ENCODE results near the gene CCL25.

DNA sequence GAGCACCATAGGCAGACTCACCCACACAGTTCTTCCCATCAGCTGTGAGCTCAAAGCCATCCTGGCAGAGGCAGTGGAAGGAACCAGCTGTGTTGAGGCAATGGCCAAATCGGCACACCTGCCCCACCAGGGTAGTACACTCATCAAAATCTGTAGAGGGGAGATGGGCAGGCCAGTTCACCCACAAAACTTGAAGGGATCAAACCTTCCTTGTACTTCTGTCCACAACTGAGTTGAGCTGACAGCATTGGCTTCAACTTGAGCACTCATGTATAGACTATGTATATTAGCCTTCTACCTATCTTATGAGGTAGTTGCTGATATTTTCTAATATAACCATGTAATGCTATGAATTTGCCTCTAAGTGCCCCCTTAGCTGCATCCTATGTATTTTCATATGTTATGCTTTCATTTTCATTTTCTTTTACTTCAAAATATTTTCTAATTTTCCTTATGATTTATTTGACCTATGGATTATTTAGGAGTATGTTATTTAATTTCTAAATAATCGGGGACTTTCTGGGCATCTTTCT, 42.9 kb downstream of the CCL25 start:
- TF ChIP-seq, protein P1, sequence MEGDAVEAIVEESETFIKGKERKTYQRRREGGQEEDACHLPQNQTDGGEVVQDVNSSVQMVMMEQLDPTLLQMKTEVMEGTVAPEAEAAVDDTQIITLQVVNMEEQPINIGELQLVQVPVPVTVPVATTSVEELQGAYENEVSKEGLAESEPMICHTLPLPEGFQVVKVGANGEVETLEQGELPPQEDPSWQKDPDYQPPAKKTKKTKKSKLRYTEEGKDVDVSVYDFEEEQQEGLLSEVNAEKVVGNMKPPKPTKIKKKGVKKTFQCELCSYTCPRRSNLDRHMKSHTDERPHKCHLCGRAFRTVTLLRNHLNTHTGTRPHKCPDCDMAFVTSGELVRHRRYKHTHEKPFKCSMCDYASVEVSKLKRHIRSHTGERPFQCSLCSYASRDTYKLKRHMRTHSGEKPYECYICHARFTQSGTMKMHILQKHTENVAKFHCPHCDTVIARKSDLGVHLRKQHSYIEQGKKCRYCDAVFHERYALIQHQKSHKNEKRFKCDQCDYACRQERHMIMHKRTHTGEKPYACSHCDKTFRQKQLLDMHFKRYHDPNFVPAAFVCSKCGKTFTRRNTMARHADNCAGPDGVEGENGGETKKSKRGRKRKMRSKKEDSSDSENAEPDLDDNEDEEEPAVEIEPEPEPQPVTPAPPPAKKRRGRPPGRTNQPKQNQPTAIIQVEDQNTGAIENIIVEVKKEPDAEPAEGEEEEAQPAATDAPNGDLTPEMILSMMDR (IDR thresholded peaks at IDR 0.05), result no peak
- TF ChIP-seq POLR2A (IDR thresholded peaks at IDR 0.05) (no peak), EP300 (IDR thresholded peaks at IDR 0.05) (no peak)

All from ovary (tissue), 3 donors.